ENCODE data around the gene CLCA1. TPM values are rescaled to one million over a fixed set of nuclear protein-coding genes. Genes with fewer than 3 reads are reported as not detected.

The CLCA1 gene
- total RNA-seq, 1 experiment from 2014 or later = not detected

GRCh38 chr1:86477256-86477655 lies 8.5 kb downstream of the CLCA1 start:
- Histone ChIP-seq H3K23me2 (ENCODE audit: insufficient read length, low read depth, low read length, poor library complexity, severe bottlenecking) (no peaks in the 10 kb centered on the region), H3K27ac (ENCODE audit: insufficient read length, low read depth, low read length) (no peak overlapping the region), H2BK5ac (ENCODE audit: insufficient read length, low read length) (no peak overlapping the region), H3K23ac (ENCODE audit: insufficient read length, low read depth, low read length) (no peak overlapping the region), H2BK20ac (ENCODE audit: low read depth, low read length, poor library complexity, severe bottlenecking) (no peak overlapping the region), H2BK120ac (ENCODE audit: low read depth, low read length, poor library complexity, severe bottlenecking) (no peak overlapping the region), H2BK12ac (ENCODE audit: insufficient read length, low read depth, low read length) (no peak overlapping the region), H3K79me1 (ENCODE audit: insufficient read depth, low read depth, low read length, poor library complexity, severe bottlenecking) (no peaks in the 10 kb centered on the region), H2AFZ (ENCODE audit: low read length) (no peak overlapping the region), H3K18ac (ENCODE audit: insufficient read length, low read depth, low read length) (no peak overlapping the region), H4K91ac (ENCODE audit: insufficient read length, low read depth, low read length) (no peak overlapping the region), H4K5ac (ENCODE audit: insufficient read length, low read depth, low read length) (no peak overlapping the region), H4K20me1 (ENCODE audit: control insufficient read depth, insufficient read depth, insufficient read length) (no peaks in the 10 kb centered on the region), H3K4me2 (ENCODE audit: insufficient read depth, insufficient read length, low read length) (no peak overlapping the region), H3K27me3 (ENCODE audit: insufficient read depth, low read length) (no peaks in the 10 kb centered on the region), H3K56ac (ENCODE audit: insufficient read length, low read depth, low read length) (no peak overlapping the region), H3K4ac (ENCODE audit: low read depth, low read length) (no peak overlapping the region), H3K14ac (ENCODE audit: insufficient read depth, low read length) (no peak overlapping the region), H3K79me2 (ENCODE audit: insufficient read depth, low read length) (no peaks in the 10 kb centered on the region), H3T11ph (ENCODE audit: low read length) (no peak overlapping the region), H3K9me3 (ENCODE audit: control insufficient read depth, low read depth, low read length) (no peaks in the 10 kb centered on the region), H2AK5ac (ENCODE audit: insufficient read length, low read length) (no peak overlapping the region), H3K9ac (ENCODE audit: extremely low read depth, insufficient read length, low read length) (no peak overlapping the region), H4K8ac (replicated peaks; ENCODE audit: insufficient read length, low read depth, low read length) (no peak overlapping the region), H3K4me1 (ENCODE audit: insufficient read depth, low read length) (no peaks in the 10 kb centered on the region), H2BK15ac (ENCODE audit: low read depth, low read length) (no peak overlapping the region)
- Mint-ChIP-seq H3K4me3 (no peak overlapping the region), H3K36me3 (ENCODE audit: insufficient read depth in 1 of 3, low read depth in 3 of 3) (no peaks in the 10 kb centered on the region), H3K4me1 (peaks cover 10 to 11% of the 10 kb centered on the region in 2 experiments), H3K27ac (no peak overlapping the region), H3K27me3 (ENCODE audit: low read depth) (no peaks in the 10 kb centered on the region), H3K9me3 (no peaks in the 10 kb centered on the region)
- no CpG with 5 or more reads among the region's 4 CpGs for WGBS (ENCODE audit: extremely low coverage, insufficient read length, low lambda C conversion rate)
- no peak for DNase-seq
- TF ChIP-seq, protein P1, sequence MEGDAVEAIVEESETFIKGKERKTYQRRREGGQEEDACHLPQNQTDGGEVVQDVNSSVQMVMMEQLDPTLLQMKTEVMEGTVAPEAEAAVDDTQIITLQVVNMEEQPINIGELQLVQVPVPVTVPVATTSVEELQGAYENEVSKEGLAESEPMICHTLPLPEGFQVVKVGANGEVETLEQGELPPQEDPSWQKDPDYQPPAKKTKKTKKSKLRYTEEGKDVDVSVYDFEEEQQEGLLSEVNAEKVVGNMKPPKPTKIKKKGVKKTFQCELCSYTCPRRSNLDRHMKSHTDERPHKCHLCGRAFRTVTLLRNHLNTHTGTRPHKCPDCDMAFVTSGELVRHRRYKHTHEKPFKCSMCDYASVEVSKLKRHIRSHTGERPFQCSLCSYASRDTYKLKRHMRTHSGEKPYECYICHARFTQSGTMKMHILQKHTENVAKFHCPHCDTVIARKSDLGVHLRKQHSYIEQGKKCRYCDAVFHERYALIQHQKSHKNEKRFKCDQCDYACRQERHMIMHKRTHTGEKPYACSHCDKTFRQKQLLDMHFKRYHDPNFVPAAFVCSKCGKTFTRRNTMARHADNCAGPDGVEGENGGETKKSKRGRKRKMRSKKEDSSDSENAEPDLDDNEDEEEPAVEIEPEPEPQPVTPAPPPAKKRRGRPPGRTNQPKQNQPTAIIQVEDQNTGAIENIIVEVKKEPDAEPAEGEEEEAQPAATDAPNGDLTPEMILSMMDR (conservative IDR thresholded peaks at IDR 0.05) = no peak

All from H9 (cell line).